GM10248 (cell line): ENCODE results near the gene GCLM.
"Not testable (repeated sequence)": the region's sequence is repeated elsewhere in the genome, so short reads cannot be mapped to it uniquely, and the experiment has no call there.

ENCODE experiments used
- CTCF ChIA-PET: fragments of 300-600 bp; sonication (Branson Sonifier 250); formaldehyde crosslinking; extraction: SDS; loops from one replicate; lab custom pipeline; 2021; ENCODE audit warnings: antibody characterized with exemption; lab: Yijun Ruan, JAX
- POLR2A ChIA-PET: fragments of 350-650 bp; sonication (Branson Sonifier 250); formaldehyde crosslinking; extraction: SDS; loops from one replicate; lab custom pipeline; 2020; ENCODE audit warnings: antibody characterized with exemption; lab: Yijun Ruan, JAX
- DNase-seq: peaks from one replicate; pipeline ENCODE4 v3.0.0; 2012; ENCODE audit errors: extremely low spot score
- TF ChIP-seq, protein P1 (sequence below): IDR thresholded peaks from 2 replicates; pipeline ENCODE4 v1.5.1; 2012; ENCODE audit warnings: mild to moderate bottlenecking, low read depth; ENCODE audit errors: extremely low read depth, missing control alignments, control extremely low read depth

Gene GCLM

DNA sequence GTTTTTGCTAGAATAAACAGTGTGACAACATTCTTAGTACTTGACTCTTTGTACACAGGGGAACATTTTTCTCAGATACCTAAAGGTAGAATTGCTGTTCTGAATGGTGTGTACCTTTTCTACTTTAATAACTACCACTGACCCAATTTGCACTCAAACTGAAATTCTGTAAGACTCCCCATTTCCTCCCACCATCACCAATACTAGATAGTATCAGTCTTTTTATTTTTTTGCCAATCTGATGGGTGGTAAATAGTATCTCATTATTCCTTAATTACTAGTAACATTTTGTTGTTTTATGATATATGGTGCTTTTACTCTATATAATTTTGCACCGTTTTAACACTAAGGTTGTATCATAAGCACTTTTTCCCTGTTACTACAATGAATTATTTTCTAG is 28.8 kb upstream of the GCLM start:
- ChIA-PET CTCF (no interaction called here), POLR2A (no interaction called here)
- no peak for DNase-seq
- TF ChIP-seq, protein P1, sequence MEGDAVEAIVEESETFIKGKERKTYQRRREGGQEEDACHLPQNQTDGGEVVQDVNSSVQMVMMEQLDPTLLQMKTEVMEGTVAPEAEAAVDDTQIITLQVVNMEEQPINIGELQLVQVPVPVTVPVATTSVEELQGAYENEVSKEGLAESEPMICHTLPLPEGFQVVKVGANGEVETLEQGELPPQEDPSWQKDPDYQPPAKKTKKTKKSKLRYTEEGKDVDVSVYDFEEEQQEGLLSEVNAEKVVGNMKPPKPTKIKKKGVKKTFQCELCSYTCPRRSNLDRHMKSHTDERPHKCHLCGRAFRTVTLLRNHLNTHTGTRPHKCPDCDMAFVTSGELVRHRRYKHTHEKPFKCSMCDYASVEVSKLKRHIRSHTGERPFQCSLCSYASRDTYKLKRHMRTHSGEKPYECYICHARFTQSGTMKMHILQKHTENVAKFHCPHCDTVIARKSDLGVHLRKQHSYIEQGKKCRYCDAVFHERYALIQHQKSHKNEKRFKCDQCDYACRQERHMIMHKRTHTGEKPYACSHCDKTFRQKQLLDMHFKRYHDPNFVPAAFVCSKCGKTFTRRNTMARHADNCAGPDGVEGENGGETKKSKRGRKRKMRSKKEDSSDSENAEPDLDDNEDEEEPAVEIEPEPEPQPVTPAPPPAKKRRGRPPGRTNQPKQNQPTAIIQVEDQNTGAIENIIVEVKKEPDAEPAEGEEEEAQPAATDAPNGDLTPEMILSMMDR: no peak

DNA sequence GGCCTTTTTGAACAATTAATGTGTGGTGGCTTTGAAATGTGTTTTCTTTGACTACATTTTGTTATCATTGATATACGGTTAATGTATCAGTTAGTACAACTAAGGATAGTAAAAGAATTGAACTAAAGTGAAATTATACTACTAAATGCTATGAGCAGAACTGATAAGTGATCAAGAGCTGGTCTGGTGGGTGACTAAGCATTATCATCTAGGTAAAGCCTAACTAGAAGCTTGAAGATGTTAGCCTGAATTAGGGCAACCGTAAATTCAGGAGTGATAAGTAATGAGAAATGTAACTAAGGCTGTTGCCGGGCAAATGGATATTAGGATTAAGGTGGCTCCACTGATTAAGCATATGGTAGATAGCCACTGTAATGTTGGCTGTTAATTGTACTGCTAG is 16.0 kb upstream of the GCLM start:
- CTCF ChIA-PET: interaction anchor here (1.8 kb wide), 1 partner anchor 16 kb away, joined by 4 read pairs; the partner anchor contains the start of gene GCLM
- POLR2A ChIA-PET: no interaction called here
- TF ChIP-seq, protein P1: no peak
- no peak for DNase-seq

DNA sequence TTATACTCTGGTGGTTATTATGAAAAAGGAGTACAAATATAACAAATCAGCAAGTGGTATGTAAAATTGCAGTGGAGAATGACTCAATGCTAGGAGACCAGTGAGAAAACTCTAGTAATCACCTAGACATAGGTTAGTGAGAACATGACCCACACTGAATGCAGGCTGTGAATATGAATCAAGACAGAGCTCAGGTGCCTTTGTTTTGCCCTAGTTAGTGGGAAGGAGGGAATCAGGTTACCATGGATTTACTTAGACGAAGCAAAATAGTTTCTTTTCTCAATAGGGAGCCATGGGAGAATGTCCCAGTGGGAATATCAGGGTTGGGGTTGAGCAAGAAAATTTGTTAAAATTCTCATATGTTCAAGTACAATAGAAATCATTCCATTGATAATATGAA is 10.6 kb upstream of the GCLM start:
- ChIA-PET POLR2A (no interaction called here), CTCF (interaction anchor here (1.6 kb wide), 1 partner anchor 10 kb away, joined by 7 read pairs; the partner anchor contains the start of gene GCLM)
- TF ChIP-seq, protein P1: no peak
- DNase-seq: no peak

DNA sequence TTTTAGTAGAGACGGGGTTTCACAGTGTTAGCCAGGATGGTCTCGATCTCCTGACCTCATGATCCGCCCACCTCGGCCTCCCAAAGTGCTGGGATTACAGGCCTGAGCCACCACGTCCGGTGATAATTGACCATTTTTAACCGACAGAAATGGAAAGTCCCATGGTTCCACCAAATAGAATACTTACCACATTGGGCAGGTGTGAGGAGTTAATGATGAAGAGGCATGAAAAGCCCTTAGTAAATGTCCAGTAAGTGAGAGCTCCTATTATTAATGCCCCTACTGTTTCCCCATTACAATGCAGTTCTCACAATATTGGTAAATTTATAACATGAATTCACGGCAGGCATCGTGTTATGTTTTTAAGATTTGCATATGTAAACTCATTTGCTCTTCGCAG is 8.1 kb upstream of the GCLM start:
- ChIA-PET POLR2A (no interaction called here), CTCF (no interaction called here)
- TF ChIP-seq, protein P1: no peak
- DNase-seq: no peak

DNA sequence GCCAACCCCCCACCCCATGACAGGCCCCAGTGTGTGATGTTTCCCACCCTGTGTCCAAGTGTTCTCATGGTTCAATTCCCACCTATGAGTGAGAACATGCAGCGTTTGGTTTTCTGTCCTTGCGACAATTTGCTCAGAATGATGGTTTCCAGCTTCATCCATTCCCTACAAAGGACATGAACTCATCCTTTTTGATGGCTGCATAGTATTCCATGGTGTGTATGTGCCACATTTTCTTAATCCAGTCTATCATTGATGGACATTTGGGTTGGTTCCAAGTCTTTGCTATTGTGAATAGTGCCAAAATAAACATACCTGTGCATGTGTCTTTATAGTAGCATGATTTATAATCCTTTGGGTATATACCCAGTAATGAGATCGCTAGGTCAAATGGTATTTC is 1.6 kb upstream of the GCLM start:
- DNase-seq, POLR2A ChIA-PET: not testable (repeated sequence)
- CTCF ChIA-PET: interaction anchor here (0.8 to 2.2 kb wide), 6 partner anchors 8 to 894 kb away, joined by 3 to 14 read pairs (median 6); no protein-coding TSS in a partner anchor

DNA sequence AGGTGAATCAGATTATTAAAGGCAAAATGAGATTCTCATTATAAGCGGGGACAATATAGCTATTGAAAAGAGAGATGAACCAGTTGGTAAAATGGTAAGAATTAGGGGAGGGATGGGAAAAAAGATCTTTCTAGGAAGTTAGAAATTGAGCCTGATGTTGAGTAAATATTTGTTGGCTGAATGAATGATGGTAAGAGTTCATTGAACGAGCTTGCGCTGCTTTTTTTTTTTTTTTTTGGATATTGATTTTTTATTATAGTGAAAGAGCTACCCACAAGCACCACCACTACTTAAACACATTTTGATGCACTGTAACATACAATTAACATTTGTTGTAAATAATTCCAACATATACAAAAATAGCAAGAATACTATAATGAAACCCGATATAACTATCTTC is 1.1 kb upstream of the GCLM start:
- TF ChIP-seq, protein P1: no peak
- DNase-seq: no peak
- CTCF ChIA-PET: interaction anchor here (0.7 to 2.2 kb wide), 20 partner anchors 8 to 895 kb away, joined by 3 to 14 read pairs (median 4); partner anchors contain the start of gene DNTTIP2
- POLR2A ChIA-PET: no interaction called here

DNA sequence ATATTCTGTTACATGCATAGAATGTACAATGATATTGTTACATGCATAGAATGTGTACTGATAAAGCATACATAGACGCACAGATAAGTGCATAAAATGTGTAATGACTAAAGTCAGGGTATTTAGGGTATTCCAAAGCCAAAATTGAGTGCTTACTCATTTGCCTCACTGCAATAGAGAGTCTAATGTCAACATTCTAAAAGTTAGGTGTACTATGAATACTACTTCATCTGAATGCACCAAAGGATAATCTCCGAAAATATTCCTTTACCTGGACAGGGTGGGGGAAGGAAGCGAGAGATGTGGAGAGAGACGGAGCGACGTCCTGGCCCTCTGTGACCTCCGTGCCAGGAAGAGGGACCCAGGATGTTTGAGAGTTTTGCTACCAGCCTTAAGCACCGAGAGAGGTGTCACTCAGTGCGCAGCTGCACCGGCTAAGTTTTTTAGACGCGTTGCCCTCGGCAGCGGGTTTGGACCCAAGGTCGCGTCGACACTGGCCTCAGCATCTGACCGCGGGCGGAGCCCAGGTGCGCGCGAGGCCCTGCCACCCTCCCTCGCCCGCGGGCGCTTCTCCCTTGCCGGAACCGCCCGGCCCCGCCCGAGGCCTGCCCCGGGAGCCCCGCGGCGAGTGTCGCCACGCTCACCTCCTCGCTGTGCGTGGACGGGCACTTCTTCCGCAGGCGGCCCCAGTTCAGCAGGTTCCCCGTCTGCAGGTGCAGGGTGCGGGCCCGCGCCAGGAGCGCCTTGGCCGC is 660 bp downstream of the GCLM start:
- ChIA-PET CTCF (interaction anchor here (0.6 to 2.2 kb wide), 15 partner anchors 8 to 301 kb away, joined by 3 to 14 read pairs (median 4); partner anchors contain the start of gene DNTTIP2), POLR2A (no interaction called here)
- TF ChIP-seq, protein P1: no peak
- DNase-seq: peak; percentile 45
